ENCODE results near the gene GNL1. TPM values are rescaled to one million over a fixed set of nuclear protein-coding genes. Genes with fewer than 3 reads are reported as not detected.

Gene GNL1
- total and polyA plus RNA-seq, 2 donors (not counting 1 experiment from before 2014, with no cell fraction given), result 36.0 to 107 TPM

GRCh38 chr6:30515106-30515505 lies 41.2 kb downstream of the GNL1 start:
- POLR2A ChIA-PET, result interaction anchor here (0.7 to 3.5 kb wide), 4 partner anchors 12 to 25 kb away, joined by 4 to 28 read pairs (median 8); no protein-coding TSS in a partner anchor
- H3K27me3 ChIP-seq (replicated peaks in 1 of 4; ENCODE audit: control extremely low read depth in 1 of 4, control insufficient read depth in 3 of 4, insufficient read depth in 4 of 4, low read length in 3 of 4), result no peaks in the 10 kb centered on the region
- H4K20me1 ChIP-seq (ENCODE audit: control insufficient read depth, insufficient read depth, low read length, poor library complexity, severe bottlenecking), result no peaks in the 10 kb centered on the region
- peaks cover 44 to 77% of the 10 kb centered on the region in 2 donors for H3K4me1 ChIP-seq (ENCODE audit: control insufficient read depth in 2 of 2, insufficient read depth in 2 of 2, low read length in 2 of 2)
- H3K4me3 Mint-ChIP-seq, result peak overlapping the region; percentile 90
- H3K4me2 ChIP-seq (replicated peaks; ENCODE audit: low read depth, low read length, poor library complexity, severe bottlenecking), result peak overlapping the region; percentile 90
- intact Hi-C loops (cut with micrococcal nuclease), result no loop called here
- H3K27ac ChIP-seq (ENCODE audit: low read length in 2 of 2), result peak overlapping the region; percentile 88 to 99
- ATAC-seq (ENCODE audit: low read depth) (no peak), DNase-seq (no peak)
- H3K9ac ChIP-seq (ENCODE audit: low read length), result peak overlapping the region; percentile 0
- H3K27ac Mint-ChIP-seq, result peak overlapping the region; percentile 99
- H2AFZ ChIP-seq (ENCODE audit: insufficient read depth, low read depth, low read length, poor library complexity, severe bottlenecking), result peak overlapping the region; percentile 16
- H3K9me3 ChIP-seq (ENCODE audit: control extremely low read depth in 1 of 3, control insufficient read depth in 2 of 3, insufficient read depth in 1 of 3, low read length in 2 of 3), result peaks cover 0 to 25% (median 0%) of the 10 kb centered on the region in 3 donors
- H3K36me3 ChIP-seq (replicated peaks in 1 of 2; ENCODE audit: control extremely low read depth in 1 of 2, control insufficient read depth in 1 of 2, extremely low read depth in 1 of 2, insufficient read depth in 2 of 2, low read length in 1 of 2), result no peaks in the 10 kb centered on the region
- peaks cover 16% of the 10 kb centered on the region for H3K79me2 ChIP-seq (ENCODE audit: control insufficient read depth, insufficient read depth, low read length)
- CTCF ChIA-PET, result interaction anchor here (1.4 to 11.9 kb wide), 3 partner anchors 16 to 33 kb away, joined by 3 to 140 read pairs (median 82); no protein-coding TSS in a partner anchor
- 67% methylated on average over 2 of the region's 4 CpGs for WGBS (ENCODE audit: insufficient coverage)
- H3K27me3 Mint-ChIP-seq, result no peaks in the 10 kb centered on the region
- peak overlapping the region in 4 of 5 experiments; percentile 31 to 73 (median 60) for H3K4me3 ChIP-seq (ENCODE audit: control extremely low read depth in 1 of 5, extremely low read depth in 1 of 5, insufficient read depth in 1 of 5, low read depth in 2 of 5, low read length in 4 of 5)
- H3K4me1 Mint-ChIP-seq, result peaks cover 62% of the 10 kb centered on the region
- H3K9me3 Mint-ChIP-seq (ENCODE audit: insufficient read depth), result no peaks in the 10 kb centered on the region
- TF ChIP-seq EZH2 (IDR thresholded peaks at IDR 0.05; ENCODE audit: borderline replicate concordance, insufficient read depth, low read depth, low read length, poor library complexity, severe bottlenecking) (no peak), CTCF (IDR thresholded peaks at IDR 0.05) (no peak)

- Mint-ChIP-seq H3K9me3 (ENCODE audit: insufficient read depth) (no peaks in the 10 kb centered on the region), H3K27ac (no peak overlapping the region), H3K4me3 (no peak overlapping the region), H3K27me3 (no peaks in the 10 kb centered on the region), H3K4me1 (peaks cover 67% of the 10 kb centered on the region)
- Histone ChIP-seq H3K9ac (ENCODE audit: low read length) (no peak overlapping the region), H3K27ac (ENCODE audit: low read length in 2 of 2) (no peak overlapping the region), H2AFZ (ENCODE audit: insufficient read depth, low read depth, low read length, poor library complexity, severe bottlenecking) (no peak overlapping the region), H4K20me1 (ENCODE audit: control insufficient read depth, insufficient read depth, low read length, poor library complexity, severe bottlenecking) (no peaks in the 10 kb centered on the region), H3K4me1 (ENCODE audit: control insufficient read depth in 2 of 2, insufficient read depth in 2 of 2, low read length in 2 of 2) (peaks cover 57 to 90% of the 10 kb centered on the region in 2 donors), H3K36me3 (replicated peaks in 1 of 2; ENCODE audit: control extremely low read depth in 1 of 2, control insufficient read depth in 1 of 2, extremely low read depth in 1 of 2, insufficient read depth in 2 of 2, low read length in 1 of 2) (no peaks in the 10 kb centered on the region), H3K4me3 (ENCODE audit: control extremely low read depth in 1 of 5, extremely low read depth in 1 of 5, insufficient read depth in 1 of 5, low read depth in 2 of 5, low read length in 4 of 5) (no peak overlapping the region), H3K4me2 (replicated peaks; ENCODE audit: low read depth, low read length, poor library complexity, severe bottlenecking) (no peak overlapping the region), H3K9me3 (ENCODE audit: control extremely low read depth in 1 of 3, control insufficient read depth in 2 of 3, insufficient read depth in 1 of 3, low read length in 2 of 3) (peaks cover 0 to 21% (median 0%) of the 10 kb centered on the region in 3 donors), H3K27me3 (replicated peaks in 1 of 4; ENCODE audit: control extremely low read depth in 1 of 4, control insufficient read depth in 3 of 4, insufficient read depth in 4 of 4, low read length in 3 of 4) (no peaks in the 10 kb centered on the region), H3K79me2 (ENCODE audit: control insufficient read depth, insufficient read depth, low read length) (peaks cover 16% of the 10 kb centered on the region)
- CTCF ChIA-PET, result interaction anchor here (1.6 to 11.9 kb wide), 6 partner anchors 13 to 84 kb away, joined by 5 to 140 read pairs (median 29); no protein-coding TSS in a partner anchor
- no peak for ATAC-seq (ENCODE audit: low read depth)
- WGBS (ENCODE audit: insufficient coverage), result 100% methylated on average over 1 of the region's 2 CpGs
- POLR2A ChIA-PET, result interaction anchor here (2.5 kb wide), 1 partner anchor 14 kb away, joined by 8 read pairs; no protein-coding TSS in a partner anchor
- no peak for DNase-seq
- intact Hi-C loops (cut with micrococcal nuclease), result no loop called here
- TF ChIP-seq CTCF (IDR thresholded peaks at IDR 0.05) (no peak), EZH2 (IDR thresholded peaks at IDR 0.05; ENCODE audit: borderline replicate concordance, insufficient read depth, low read depth, low read length, poor library complexity, severe bottlenecking) (no peak)
Measured at GRCh38 chr6:30513451-30513850, 42.8 kb downstream of the GNL1 start.

All from B cell (primary cell).